ENCODE results near the gene EHHADH. TPM values are rescaled to one million over a fixed set of nuclear protein-coding genes. Genes with fewer than 3 reads are reported as not detected.

Gene EHHADH
- total RNA-seq, 1 donor from 2014 or later = 5.9 TPM

GRCh38 chr3:185204894-185205293 lies 49.0 kb downstream of the EHHADH start:
- no peak for DNase-seq (ENCODE audit: low read depth)
- peaks cover 1% of the 10 kb centered on the region for H3K36me3 ChIP-seq (ENCODE audit: control insufficient read depth, insufficient read depth, low read length)
- no peak overlapping the region for H3K4me3 ChIP-seq (ENCODE audit: low read depth, low read length)
- TF ChIP-seq, protein P1, sequence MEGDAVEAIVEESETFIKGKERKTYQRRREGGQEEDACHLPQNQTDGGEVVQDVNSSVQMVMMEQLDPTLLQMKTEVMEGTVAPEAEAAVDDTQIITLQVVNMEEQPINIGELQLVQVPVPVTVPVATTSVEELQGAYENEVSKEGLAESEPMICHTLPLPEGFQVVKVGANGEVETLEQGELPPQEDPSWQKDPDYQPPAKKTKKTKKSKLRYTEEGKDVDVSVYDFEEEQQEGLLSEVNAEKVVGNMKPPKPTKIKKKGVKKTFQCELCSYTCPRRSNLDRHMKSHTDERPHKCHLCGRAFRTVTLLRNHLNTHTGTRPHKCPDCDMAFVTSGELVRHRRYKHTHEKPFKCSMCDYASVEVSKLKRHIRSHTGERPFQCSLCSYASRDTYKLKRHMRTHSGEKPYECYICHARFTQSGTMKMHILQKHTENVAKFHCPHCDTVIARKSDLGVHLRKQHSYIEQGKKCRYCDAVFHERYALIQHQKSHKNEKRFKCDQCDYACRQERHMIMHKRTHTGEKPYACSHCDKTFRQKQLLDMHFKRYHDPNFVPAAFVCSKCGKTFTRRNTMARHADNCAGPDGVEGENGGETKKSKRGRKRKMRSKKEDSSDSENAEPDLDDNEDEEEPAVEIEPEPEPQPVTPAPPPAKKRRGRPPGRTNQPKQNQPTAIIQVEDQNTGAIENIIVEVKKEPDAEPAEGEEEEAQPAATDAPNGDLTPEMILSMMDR (IDR thresholded peaks at IDR 0.05; ENCODE audit: insufficient read depth, low read length, poor library complexity, severe bottlenecking) = no peak
- no peaks in the 10 kb centered on the region for H3K27me3 ChIP-seq (ENCODE audit: control insufficient read depth, insufficient read depth, low read length)

DNA sequence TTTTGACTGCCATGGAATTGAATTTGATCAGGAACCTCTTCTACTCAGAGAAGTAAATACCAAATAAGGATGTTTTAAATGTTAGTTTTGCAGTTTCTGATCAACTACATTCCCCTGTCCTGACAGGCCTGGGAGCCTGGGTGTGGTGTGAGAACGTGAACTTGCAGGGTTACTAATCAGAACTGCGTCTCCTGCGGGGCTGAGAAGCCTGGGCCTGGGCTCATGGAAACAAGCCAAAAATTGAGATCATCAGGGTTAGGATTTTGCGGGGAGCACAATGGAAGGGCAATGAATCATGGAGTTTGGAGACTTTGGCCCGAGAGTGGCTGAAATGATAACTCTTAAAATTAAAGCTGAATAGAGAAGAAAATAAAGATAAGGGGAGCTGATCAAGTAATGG lies 53.2 kb downstream of the EHHADH start:
- no peak overlapping the region for H3K4me3 ChIP-seq (ENCODE audit: low read depth, low read length)
- H3K27me3 ChIP-seq (ENCODE audit: control insufficient read depth, insufficient read depth, low read length) = no peaks in the 10 kb centered on the region
- DNase-seq (ENCODE audit: low read depth) = no peak
- peaks cover 1% of the 10 kb centered on the region for H3K36me3 ChIP-seq (ENCODE audit: control insufficient read depth, insufficient read depth, low read length)
- TF ChIP-seq, protein P1 (IDR thresholded peaks at IDR 0.05; ENCODE audit: insufficient read depth, low read length, poor library complexity, severe bottlenecking) = no peak

- H3K36me3 ChIP-seq (ENCODE audit: control insufficient read depth, insufficient read depth, low read length) = peaks cover 1% of the 10 kb centered on the region
Measured at GRCh38 chr3:185199671-185200070, 54.2 kb downstream of the EHHADH start.

DNA sequence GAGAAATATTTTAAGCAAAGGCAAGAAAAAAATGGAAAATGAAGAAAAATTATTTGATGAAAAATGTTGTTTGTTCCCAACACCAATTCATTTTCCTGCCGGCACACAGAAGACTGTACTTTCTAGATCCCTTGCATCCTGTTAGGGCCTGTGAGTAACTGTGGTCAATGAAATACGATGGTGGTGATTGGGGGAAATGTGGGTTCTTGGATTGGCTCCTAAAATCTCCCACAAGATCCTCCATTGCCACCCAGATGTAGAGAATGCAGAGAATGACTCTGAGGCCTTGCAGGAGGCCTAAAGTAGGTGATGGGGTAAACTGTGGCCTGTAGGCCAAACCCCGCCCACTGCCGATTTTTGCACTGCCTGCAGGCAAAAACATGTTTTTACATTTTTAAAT lies 54.6 kb downstream of the EHHADH start:
- Histone ChIP-seq H3K27me3 (ENCODE audit: control insufficient read depth, insufficient read depth, low read length) (no peaks in the 10 kb centered on the region), H3K36me3 (ENCODE audit: control insufficient read depth, insufficient read depth, low read length) (peaks cover 1% of the 10 kb centered on the region), H3K4me3 (ENCODE audit: low read depth, low read length) (no peak overlapping the region)
- no peak for DNase-seq (ENCODE audit: low read depth)
- TF ChIP-seq, protein P1 (IDR thresholded peaks at IDR 0.05; ENCODE audit: insufficient read depth, low read length, poor library complexity, severe bottlenecking) = no peak

More at GRCh38 chr3:185199671-185200070, 54.2 kb downstream of the EHHADH start:
- TF ChIP-seq, protein P1 (IDR thresholded peaks at IDR 0.05; ENCODE audit: insufficient read depth, low read length, poor library complexity, severe bottlenecking) = no peak
- Histone ChIP-seq H3K27me3 (ENCODE audit: control insufficient read depth, insufficient read depth, low read length) (no peaks in the 10 kb centered on the region), H3K4me3 (ENCODE audit: low read depth, low read length) (no peak overlapping the region)
- DNase-seq (ENCODE audit: low read depth) = no peak

DNA sequence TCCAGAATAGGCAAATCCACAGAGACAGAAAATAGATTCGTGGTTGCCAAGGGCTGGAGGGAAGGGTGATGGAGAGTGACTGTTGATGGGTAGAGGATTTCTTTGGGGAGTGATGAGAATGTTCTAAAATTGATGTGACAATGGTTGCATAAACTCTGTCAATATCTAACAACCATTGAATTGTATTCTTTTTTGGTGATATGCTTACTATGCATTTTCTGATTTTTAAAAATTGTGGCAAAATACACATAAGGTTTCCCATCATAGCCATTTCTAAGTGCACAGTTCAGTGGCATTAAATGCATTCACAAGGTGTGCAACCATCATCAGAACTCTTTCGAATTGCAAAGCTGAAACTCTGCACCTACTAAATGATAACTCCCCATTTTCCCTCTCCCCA lies 56.8 kb downstream of the EHHADH start:
- no peaks in the 10 kb centered on the region for H3K27me3 ChIP-seq (ENCODE audit: control insufficient read depth, insufficient read depth, low read length)
- TF ChIP-seq, protein P1 (IDR thresholded peaks at IDR 0.05; ENCODE audit: insufficient read depth, low read length, poor library complexity, severe bottlenecking) = no peak
- no peak for DNase-seq (ENCODE audit: low read depth)
- peaks cover 1% of the 10 kb centered on the region for H3K36me3 ChIP-seq (ENCODE audit: control insufficient read depth, insufficient read depth, low read length)
- no peak overlapping the region for H3K4me3 ChIP-seq (ENCODE audit: low read depth, low read length)

GRCh38 chr3:185195652-185196051 lies 58.2 kb downstream of the EHHADH start:
- DNase-seq (ENCODE audit: low read depth) = no peak
- Histone ChIP-seq H3K36me3 (ENCODE audit: control insufficient read depth, insufficient read depth, low read length) (no peaks in the 10 kb centered on the region), H3K27me3 (ENCODE audit: control insufficient read depth, insufficient read depth, low read length) (no peaks in the 10 kb centered on the region), H3K4me3 (ENCODE audit: low read depth, low read length) (no peak overlapping the region)
- TF ChIP-seq, protein P1 (IDR thresholded peaks at IDR 0.05; ENCODE audit: insufficient read depth, low read length, poor library complexity, severe bottlenecking) = no peak

Measured in kidney epithelial cell (primary cell).